Measurements from ENCODE around the gene XRCC2.

The XRCC2 gene

GRCh38 chr7:152608656-152609055 lies 67.3 kb downstream of the XRCC2 start:
- no peak for DNase-seq

DNA sequence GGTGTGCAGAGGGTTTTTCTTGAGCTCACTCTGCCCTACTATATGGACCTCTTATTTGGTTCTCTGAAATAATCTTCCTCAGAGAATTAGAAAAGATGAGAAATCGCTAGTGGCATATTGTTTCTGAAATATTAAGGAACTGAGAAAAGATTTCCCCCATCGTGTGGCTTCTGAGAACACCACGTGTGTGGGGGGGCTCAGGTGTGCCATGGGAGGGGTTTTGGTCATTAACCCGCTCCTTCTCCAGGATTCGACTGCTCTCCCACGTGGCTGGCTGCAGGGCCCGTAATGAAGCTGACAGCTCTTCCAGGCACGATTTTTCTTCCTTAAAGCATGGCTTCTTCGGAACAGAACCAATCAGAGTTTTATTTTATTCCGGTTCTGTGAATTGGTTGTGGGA lies 67.7 kb downstream of the XRCC2 start:
- DNase-seq: no peak

GRCh38 chr7:152607007-152607406 lies 68.9 kb downstream of the XRCC2 start:
- DNase-seq: no peak

GRCh38 chr7:152602962-152603361 lies 73.0 kb downstream of the XRCC2 start:
- DNase-seq: no peak

DNA sequence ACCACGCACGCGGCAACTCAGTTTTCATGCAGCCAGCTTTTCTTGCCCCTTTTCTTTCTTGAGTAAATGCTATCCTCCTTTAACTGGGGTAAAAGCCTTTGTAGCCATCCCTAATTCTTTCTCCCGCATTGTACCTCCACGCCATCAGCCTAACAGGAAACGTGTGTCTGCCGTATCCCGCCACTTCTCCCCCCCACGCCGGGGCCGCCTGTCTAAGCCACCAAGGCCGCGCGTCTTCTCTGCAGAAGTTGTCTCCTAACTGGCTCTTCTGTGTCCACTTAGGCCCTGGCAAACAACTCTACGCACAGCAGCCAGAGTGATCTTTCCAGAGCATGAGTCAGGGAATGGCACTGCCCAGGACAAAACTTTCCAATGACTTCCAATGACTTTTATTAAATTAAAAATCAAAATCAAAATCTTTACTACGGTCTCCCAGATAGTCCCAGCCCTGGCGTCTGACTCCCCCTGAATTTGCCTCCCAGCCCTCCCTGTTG lies 74.6 kb downstream of the XRCC2 start:
- no peak for DNase-seq

GRCh38 chr7:152600266-152600665 lies 75.7 kb downstream of the XRCC2 start:
- DNase-seq: no peak

DNA sequence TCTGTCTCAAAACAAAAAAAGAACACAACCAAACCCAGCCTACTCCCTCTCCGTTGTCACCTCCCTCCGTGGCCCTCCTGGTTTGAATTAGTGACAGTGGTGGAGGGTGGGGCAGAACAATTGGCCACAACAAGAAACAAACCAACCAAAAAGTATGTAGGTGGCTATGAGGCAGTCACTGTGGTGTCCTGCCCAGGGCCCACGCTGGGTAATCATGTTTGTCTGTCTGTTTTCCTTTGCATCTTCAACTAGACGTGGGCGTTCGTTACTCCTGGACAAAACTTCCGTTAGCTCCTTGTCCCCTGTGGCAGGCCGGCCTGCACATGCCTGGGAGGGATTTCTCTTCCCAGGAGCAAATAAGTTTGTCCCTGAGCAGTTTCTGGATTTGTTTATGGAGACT lies 78.4 kb downstream of the XRCC2 start:
- DNase-seq: no peak

- no peak for DNase-seq
Measured at GRCh38 chr7:152596824-152597223, 79.1 kb downstream of the XRCC2 start.

All from activated CD4-positive, alpha-beta T cell treated with anti-CD3 and anti-CD28 coated beads for 4 hours (primary cell).